Embryonic facial prominence (tissue), 1 donor: Measurements from ENCODE around the gene NRTN.
"Not testable (repeated sequence)": the region's sequence is repeated elsewhere in the genome, so short reads cannot be mapped to it uniquely, and the experiment has no call there.

Experiments used
- DNase-seq: peaks from one replicate; pipeline ENCODE4 v3.0.0-alpha.2; 2016; ENCODE audit errors: extremely low spot score

The NRTN gene

GRCh38 chr19:5867201-5868136 lies 62.6 kb downstream of the NRTN start:
- DNase-seq, result no peak

GRCh38 chr19:5870986-5871394 lies 66.1 kb downstream of the NRTN start:
- no peak for DNase-seq

- no peak for DNase-seq
These were observed 68.8 kb downstream of the NRTN start for GRCh38 chr19:5873617-5874199.

- not testable (repeated sequence) for DNase-seq
These were observed 69.6 kb downstream of the NRTN start for GRCh38 chr19:5874496-5874895.

- no peak for DNase-seq
These were observed 72.6 kb downstream of the NRTN start for GRCh38 chr19:5877427-5877826.

- DNase-seq, result no peak
These were observed 73.0 kb downstream of the NRTN start for GRCh38 chr19:5877882-5878281.
